HG02884 (cell line): Measurements from ENCODE around the gene SYNGR1.

Experiments
- ATAC-seq: cut with Tn5 transposase; IDR thresholded peaks from one replicate; pipeline ENCODE4 v1.9.1; 2021; ENCODE audit warnings: mild to moderate bottlenecking, moderate library complexity; ENCODE audit not compliant: unreplicated experiment

SYNGR1 gene

GRCh38 chr22:39428597-39429071 is 78.8 kb downstream of the SYNGR1 start:
- no peak for ATAC-seq

GRCh38 chr22:39429186-39429585 is 79.4 kb downstream of the SYNGR1 start:
- no peak for ATAC-seq

GRCh38 chr22:39429916-39430575 is 80.3 kb downstream of the SYNGR1 start:
- no peak for ATAC-seq

- no peak for ATAC-seq
Observed at GRCh38 chr22:39430576-39431150, 80.9 kb downstream of the SYNGR1 start.

GRCh38 chr22:39431216-39431801 is 81.5 kb downstream of the SYNGR1 start:
- no peak for ATAC-seq

GRCh38 chr22:39431821-39432251 is 82.0 kb downstream of the SYNGR1 start:
- ATAC-seq = no peak

- no peak for ATAC-seq
Observed at GRCh38 chr22:39432361-39432811, 82.6 kb downstream of the SYNGR1 start.

- no peak for ATAC-seq
Observed at GRCh38 chr22:39433476-39434242, 83.9 kb downstream of the SYNGR1 start.

- ATAC-seq = no peak
Observed at GRCh38 chr22:39434243-39434653, 84.5 kb downstream of the SYNGR1 start.

- ATAC-seq = no peak
Observed at GRCh38 chr22:39434721-39435120, 84.9 kb downstream of the SYNGR1 start.
